Thoracic aorta (tissue), 2 donors: ENCODE measurements around the gene SKIC3. TPM values are rescaled to one million over a fixed set of nuclear protein-coding genes. Genes with fewer than 3 reads are reported as not detected.

Source experiments
- ATAC-seq: fragments of 150-250 bp; one replicate; pipeline ENCODE4 v1.8.0; 2017; ENCODE audit warnings: low read depth; ENCODE audit not compliant: insufficient number of reproducible peaks, low FRiP score
- DNase-seq: peaks from one replicate; pipeline ENCODE4 v3.0.0-alpha.2; 2020; ENCODE audit warnings: low spot score
- H3K27ac ChIP-seq, 2 donors: fragments of 200-600 bp; sonication (generic); 1 replicate in 1 of 2; 2 replicates in 1 of 2; pipeline ENCODE4 v1.5.1; 2016; ENCODE audit warnings: mild to moderate bottlenecking in 2 of 2, moderate library complexity in 2 of 2
- H3K27me3 ChIP-seq: fragments of 200-600 bp; sonication (generic); replicated peaks from 2 replicates; pipeline ENCODE4 v1.6.0; 2016; ENCODE audit warnings: mild to moderate bottlenecking; ENCODE audit not compliant: insufficient read depth
- H3K36me3 ChIP-seq: fragments of 200-600 bp; sonication (generic); one replicate; pipeline ENCODE4 v1.5.1; 2016
- H3K4me1 ChIP-seq, 2 donors: fragments of 200-600 bp; sonication (generic); 1 replicate in 1 of 2; 2 replicates in 1 of 2; pipeline versions ENCODE4 v1.5.1 to v1.6.0; 2016; ENCODE audit warnings: low read depth in 2 of 2, mild to moderate bottlenecking in 1 of 2; ENCODE audit not compliant: control insufficient read depth in 1 of 2
- H3K4me3 ChIP-seq: fragments of 200-600 bp; sonication (generic); 2 replicates; pipeline ENCODE4 v1.5.1; 2016; ENCODE audit warnings: mild to moderate bottlenecking
- H3K9me3 ChIP-seq: fragments of 200-600 bp; sonication (generic); 2 replicates; pipeline ENCODE4 v1.5.1; 2016
- total RNA-seq, 2 donors: library from RNA; depleted of rRNA; stranded (reverse); fragments of >200 nt; gene quantifications; one replicate each; pipeline versions ENCODE4 v1.1.0 to v1.2.3, GENCODE V29; 2016
- TF ChIP-seq, protein P1 (sequence below): fragments of 200-600 bp; sonication (generic); IDR thresholded peaks from one replicate; pipeline ENCODE4 v1.5.1; 2019; ENCODE audit warnings: antibody characterized with exemption

Gene SKIC3
- total RNA-seq, 2 donors from 2014 or later = 53.2 to 78.0 TPM

DNA sequence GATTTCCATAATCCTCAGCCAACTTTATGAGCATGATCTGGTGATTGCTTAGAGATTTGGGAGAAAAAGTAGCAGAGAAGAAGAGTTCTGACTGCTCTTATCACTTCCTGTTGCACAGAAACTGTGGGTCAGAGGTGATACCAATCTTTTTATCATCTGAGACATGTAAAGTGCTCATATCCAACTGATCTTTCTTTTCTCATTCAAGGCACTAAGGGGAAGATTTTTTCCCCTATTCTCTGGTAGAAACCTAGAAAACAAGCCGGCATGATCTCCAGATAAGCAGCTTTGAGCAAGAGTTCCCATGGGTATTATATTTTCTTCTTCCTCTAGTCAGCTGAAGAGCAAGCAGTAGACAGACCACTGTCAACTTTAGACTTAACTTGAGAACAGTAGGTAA lies 36.1 kb upstream of the SKIC3 start:
- Histone ChIP-seq H3K27me3 (no peaks in the 10 kb centered on the region), H3K4me1 (no peaks in the 10 kb centered on the region), H3K9me3 (no peaks in the 10 kb centered on the region), H3K27ac (no peak overlapping the region), H3K4me3 (no peak overlapping the region), H3K36me3 (no peaks in the 10 kb centered on the region)
- ATAC-seq (no peak), DNase-seq (no peak)
- TF ChIP-seq, protein P1, sequence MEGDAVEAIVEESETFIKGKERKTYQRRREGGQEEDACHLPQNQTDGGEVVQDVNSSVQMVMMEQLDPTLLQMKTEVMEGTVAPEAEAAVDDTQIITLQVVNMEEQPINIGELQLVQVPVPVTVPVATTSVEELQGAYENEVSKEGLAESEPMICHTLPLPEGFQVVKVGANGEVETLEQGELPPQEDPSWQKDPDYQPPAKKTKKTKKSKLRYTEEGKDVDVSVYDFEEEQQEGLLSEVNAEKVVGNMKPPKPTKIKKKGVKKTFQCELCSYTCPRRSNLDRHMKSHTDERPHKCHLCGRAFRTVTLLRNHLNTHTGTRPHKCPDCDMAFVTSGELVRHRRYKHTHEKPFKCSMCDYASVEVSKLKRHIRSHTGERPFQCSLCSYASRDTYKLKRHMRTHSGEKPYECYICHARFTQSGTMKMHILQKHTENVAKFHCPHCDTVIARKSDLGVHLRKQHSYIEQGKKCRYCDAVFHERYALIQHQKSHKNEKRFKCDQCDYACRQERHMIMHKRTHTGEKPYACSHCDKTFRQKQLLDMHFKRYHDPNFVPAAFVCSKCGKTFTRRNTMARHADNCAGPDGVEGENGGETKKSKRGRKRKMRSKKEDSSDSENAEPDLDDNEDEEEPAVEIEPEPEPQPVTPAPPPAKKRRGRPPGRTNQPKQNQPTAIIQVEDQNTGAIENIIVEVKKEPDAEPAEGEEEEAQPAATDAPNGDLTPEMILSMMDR = no peak

DNA sequence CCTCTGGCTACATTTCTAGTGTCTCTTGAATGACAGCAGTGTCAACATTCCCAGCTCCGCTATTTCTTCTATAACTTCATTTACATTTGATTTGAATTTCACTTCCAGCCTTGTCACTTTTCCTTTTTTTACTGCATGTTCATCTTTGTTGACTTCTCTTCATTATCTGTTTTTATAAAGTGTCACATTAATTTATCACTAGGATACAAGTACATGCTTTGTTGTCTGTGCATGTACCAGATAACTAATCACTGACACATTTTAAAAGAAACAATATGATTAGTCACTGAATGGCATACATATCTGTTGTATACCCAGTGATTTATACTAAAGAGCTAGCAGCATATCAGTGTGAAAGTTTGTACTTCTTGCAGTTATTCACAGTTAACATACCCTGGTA lies 29.2 kb upstream of the SKIC3 start:
- Histone ChIP-seq H3K4me1 (no peaks in the 10 kb centered on the region), H3K27me3 (no peaks in the 10 kb centered on the region), H3K36me3 (no peaks in the 10 kb centered on the region), H3K4me3 (no peak overlapping the region), H3K27ac (no peak overlapping the region), H3K9me3 (no peaks in the 10 kb centered on the region)
- DNase-seq (no peak), ATAC-seq (no peak)
- TF ChIP-seq, protein P1 = no peak

DNA sequence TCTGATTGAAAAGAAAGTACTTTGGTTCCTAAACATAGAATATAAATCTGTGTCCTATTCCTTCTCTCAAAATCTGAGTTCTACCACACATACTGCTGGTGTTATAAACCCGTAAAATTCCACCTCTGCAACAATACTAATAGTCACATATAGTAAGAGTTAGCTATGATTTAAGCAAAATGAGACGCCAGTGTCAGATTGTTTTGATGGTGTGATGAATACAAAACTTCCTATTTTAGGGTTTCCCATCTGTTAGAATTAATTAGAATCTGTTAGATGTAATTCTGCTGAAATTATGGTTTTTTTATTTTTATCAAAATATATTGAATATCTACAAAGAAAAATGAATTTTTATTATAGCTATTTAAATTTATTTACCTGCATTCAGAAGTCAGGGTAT lies 26.8 kb upstream of the SKIC3 start:
- Histone ChIP-seq H3K27me3 (no peaks in the 10 kb centered on the region), H3K4me1 (no peaks in the 10 kb centered on the region), H3K4me3 (no peak overlapping the region), H3K9me3 (no peaks in the 10 kb centered on the region), H3K36me3 (no peaks in the 10 kb centered on the region), H3K27ac (no peak overlapping the region)
- no peak for ATAC-seq
- TF ChIP-seq, protein P1 = no peak
- no peak for DNase-seq

DNA sequence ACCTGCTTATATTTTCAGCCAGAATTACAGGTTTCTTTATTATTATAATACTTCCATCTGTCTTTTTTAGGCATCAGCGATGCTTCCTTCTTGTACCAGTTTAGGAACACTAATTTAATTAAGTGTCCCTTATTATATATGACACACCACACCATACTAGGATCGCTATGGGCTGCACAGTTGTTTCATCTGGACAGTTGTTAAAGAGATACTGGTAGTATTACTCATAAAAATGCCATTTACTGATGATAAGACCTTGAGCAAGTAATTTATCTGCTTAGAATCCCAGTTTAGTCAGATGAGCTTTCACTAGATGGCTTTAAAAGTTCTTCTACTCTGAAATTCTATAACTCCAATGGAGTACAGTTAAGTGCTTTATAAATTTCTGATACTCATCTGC lies 17.2 kb upstream of the SKIC3 start:
- Histone ChIP-seq H3K9me3 (no peaks in the 10 kb centered on the region), H3K4me3 (no peak overlapping the region), H3K4me1 (no peaks in the 10 kb centered on the region), H3K27me3 (no peaks in the 10 kb centered on the region), H3K27ac (no peak overlapping the region), H3K36me3 (peaks cover 7% of the 10 kb centered on the region)
- DNase-seq (no peak), ATAC-seq (no peak)
- TF ChIP-seq, protein P1 = no peak

DNA sequence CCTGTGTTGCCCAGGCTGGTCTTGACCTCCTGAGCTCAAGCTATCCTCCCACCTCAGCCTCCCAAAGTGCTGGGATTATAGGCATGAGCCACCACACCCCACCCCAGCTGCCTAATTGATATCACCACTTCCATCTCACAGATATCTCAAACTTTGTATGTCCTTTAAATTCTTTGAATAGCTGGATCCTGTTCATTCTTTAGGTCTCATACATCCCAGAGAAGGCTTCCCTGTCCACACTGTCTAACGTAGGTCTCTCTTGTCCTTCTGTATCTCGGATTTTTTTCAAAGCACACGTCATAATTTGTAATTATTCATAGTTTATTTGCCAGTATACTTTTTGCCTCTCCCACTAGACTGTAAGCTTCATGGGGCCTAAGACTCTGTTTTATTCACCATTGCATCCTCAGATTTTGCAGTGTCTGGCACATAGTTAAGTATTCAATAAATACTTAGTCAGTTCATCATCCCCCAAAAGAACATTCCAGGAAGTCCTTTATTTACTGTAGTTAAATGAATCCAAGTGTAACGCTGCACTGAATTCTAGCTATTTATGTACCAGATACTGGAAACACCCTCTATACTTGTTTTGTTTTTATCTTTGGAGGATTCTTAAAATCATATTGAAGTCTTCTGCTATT lies 10.6 kb upstream of the SKIC3 start:
- H3K4me3 ChIP-seq = no peak overlapping the region
- no peaks in the 10 kb centered on the region for H3K4me1 ChIP-seq
- ATAC-seq = no peak
- TF ChIP-seq, protein P1 = no peak
- no peak overlapping the region for H3K27ac ChIP-seq
- peaks cover 6% of the 10 kb centered on the region for H3K36me3 ChIP-seq
- H3K9me3 ChIP-seq = no peaks in the 10 kb centered on the region
- DNase-seq = no peak
- no peaks in the 10 kb centered on the region for H3K27me3 ChIP-seq
